Left ventricle myocardium inferior (tissue), 1 donor: ENCODE data around the gene TMEM245. TPM values are rescaled to one million over a fixed set of nuclear protein-coding genes. Genes with fewer than 3 reads are reported as not detected.

Source experiments
- DNase-seq: peaks from one replicate; pipeline ENCODE4 v3.0.0-alpha.2; 2020
- H3K27ac ChIP-seq: fragments of 200-600 bp; replicated peaks from 2 replicates; pipeline ENCODE4 v1.8.0; 2021
- H3K27me3 ChIP-seq: fragments of 200-600 bp; 2 replicates; pipeline ENCODE4 v1.8.0; 2021; ENCODE audit warnings: low read depth
- H3K36me3 ChIP-seq: fragments of 200-600 bp; 2 replicates; pipeline ENCODE4 v1.8.0; 2021
- H3K4me1 ChIP-seq: fragments of 200-600 bp; 2 replicates; pipeline ENCODE4 v1.8.0; 2021
- H3K4me3 ChIP-seq: fragments of 200-600 bp; 2 replicates; pipeline ENCODE4 v1.8.0; 2021; ENCODE audit warnings: mild to moderate bottlenecking, moderate library complexity
- H3K9me3 ChIP-seq: fragments of 200-600 bp; replicated peaks from 2 replicates; pipeline ENCODE4 v1.8.0; 2021
- intact Hi-C: fragments of 100-400 bp; cut with micrococcal nuclease; formaldehyde crosslinking; loops from one replicate; pipeline ENCODE4 v1.11.0; 2022
- total RNA-seq: library from RNA; stranded (reverse); fragmentation: NEBNext Ultra II Directional; extraction: Animal tissue kit (Norgen Biotek cat#: 25700); gene quantifications from one replicate; pipeline ENCODE4 v1.2.1, GENCODE V29; 2021
- TF ChIP-seq, protein P1 (sequence below): fragments of 200-600 bp; IDR thresholded peaks from 2 replicates; pipeline ENCODE4 v1.8.0; 2021; ENCODE audit warnings: antibody characterized with exemption, mild to moderate bottlenecking, borderline replicate concordance
- donor health status: DM: no; HTN: yes; CAD: no; lungs with severe emphysema.

The TMEM245 gene
- total RNA-seq, 1 donor from 2014 or later, result 97.4 TPM

DNA sequence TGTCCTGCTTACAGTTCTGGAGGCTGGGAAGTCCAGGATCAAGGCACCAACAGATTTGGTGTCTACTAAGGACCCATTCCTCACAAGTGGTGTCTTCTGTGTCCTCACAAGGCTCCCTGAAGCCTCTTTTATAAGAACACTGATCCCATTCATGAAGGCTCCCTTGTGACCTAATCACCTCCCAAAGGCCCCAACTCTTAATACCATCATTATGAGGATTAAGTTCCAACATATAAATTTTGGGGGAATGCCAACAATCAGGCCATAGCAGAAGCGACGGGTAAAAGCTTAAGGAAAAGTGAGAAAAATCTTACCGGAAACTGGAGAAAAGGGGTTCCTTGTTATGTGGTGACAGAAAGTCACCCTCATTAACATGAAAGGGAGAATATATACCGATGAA lies 117.6 kb downstream of the TMEM245 start:
- H3K27ac ChIP-seq, result no peak overlapping the region
- no peak overlapping the region for H3K4me3 ChIP-seq
- intact Hi-C loops, result no loop called here
- peaks cover 47% of the 10 kb centered on the region for H3K4me1 ChIP-seq
- TF ChIP-seq, protein P1, sequence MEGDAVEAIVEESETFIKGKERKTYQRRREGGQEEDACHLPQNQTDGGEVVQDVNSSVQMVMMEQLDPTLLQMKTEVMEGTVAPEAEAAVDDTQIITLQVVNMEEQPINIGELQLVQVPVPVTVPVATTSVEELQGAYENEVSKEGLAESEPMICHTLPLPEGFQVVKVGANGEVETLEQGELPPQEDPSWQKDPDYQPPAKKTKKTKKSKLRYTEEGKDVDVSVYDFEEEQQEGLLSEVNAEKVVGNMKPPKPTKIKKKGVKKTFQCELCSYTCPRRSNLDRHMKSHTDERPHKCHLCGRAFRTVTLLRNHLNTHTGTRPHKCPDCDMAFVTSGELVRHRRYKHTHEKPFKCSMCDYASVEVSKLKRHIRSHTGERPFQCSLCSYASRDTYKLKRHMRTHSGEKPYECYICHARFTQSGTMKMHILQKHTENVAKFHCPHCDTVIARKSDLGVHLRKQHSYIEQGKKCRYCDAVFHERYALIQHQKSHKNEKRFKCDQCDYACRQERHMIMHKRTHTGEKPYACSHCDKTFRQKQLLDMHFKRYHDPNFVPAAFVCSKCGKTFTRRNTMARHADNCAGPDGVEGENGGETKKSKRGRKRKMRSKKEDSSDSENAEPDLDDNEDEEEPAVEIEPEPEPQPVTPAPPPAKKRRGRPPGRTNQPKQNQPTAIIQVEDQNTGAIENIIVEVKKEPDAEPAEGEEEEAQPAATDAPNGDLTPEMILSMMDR, result no peak
- DNase-seq, result no peak
- H3K27me3 ChIP-seq, result no peaks in the 10 kb centered on the region
- peaks cover 12% of the 10 kb centered on the region for H3K36me3 ChIP-seq
- peaks cover 13% of the 10 kb centered on the region for H3K9me3 ChIP-seq

DNA sequence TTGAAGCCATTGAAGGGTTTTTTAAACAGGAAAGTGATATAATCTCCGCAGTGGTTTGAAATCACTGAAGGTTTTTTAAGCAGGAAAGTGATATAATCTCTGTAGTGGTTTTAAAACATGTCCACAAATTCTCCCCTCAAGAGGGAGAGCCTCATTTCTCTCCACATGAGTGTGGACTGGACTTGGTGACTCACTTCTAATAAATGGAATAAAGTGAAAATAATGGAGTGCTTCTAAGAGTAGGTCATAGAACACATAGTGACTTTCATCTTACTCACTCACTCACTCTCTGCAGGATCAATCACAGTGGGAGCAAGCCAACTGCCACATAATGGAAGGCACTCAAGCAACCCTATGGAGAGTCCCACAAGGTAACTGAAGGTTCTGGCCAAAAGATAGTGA lies 118.5 kb downstream of the TMEM245 start:
- peaks cover 47% of the 10 kb centered on the region for H3K4me1 ChIP-seq
- TF ChIP-seq, protein P1, result no peak
- peaks cover 12% of the 10 kb centered on the region for H3K36me3 ChIP-seq
- no peak overlapping the region for H3K4me3 ChIP-seq
- no peak for DNase-seq
- no peak overlapping the region for H3K27ac ChIP-seq
- intact Hi-C loops, result no loop called here
- H3K9me3 ChIP-seq, result peaks cover 13% of the 10 kb centered on the region
- no peaks in the 10 kb centered on the region for H3K27me3 ChIP-seq

DNA sequence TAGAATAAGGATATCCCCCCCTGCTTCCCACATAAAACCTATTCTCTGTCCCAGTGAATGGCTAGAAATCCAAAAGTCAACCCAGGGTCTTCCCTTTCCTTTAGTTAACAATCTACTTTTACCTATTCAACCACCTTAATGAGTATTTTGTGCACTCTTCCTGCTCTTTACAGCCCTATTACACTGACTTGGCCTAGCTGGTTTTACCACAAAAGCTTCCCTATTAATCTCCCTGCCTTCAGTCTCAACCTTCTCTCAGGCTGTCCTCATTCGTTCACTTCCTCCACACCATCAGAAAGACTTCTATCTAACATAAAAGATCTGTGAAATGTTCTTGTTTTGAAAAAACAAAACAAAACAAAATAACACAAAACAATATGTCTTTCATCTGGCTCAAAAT lies 122.6 kb downstream of the TMEM245 start:
- H3K27ac ChIP-seq, result peak overlapping the region; percentile 82

GRCh38 chr9:108996643-108997042 lies 123.1 kb downstream of the TMEM245 start:
- peaks cover 74% of the 10 kb centered on the region for H3K4me1 ChIP-seq
- intact Hi-C loops, result no loop called here

More for the DNA sequence above, 122.6 kb downstream of the TMEM245 start:
- Histone ChIP-seq H3K4me3 (no peak overlapping the region), H3K4me1 (peaks cover 69% of the 10 kb centered on the region), H3K27me3 (no peaks in the 10 kb centered on the region), H3K9me3 (no peaks in the 10 kb centered on the region), H3K36me3 (peaks cover 4% of the 10 kb centered on the region)
- TF ChIP-seq, protein P1, result no peak
- no peak for DNase-seq
- intact Hi-C loops, result no loop called here

GRCh38 chr9:108994695-108995094 lies 125.1 kb downstream of the TMEM245 start:
- peak; percentile 59 for DNase-seq
- no peaks in the 10 kb centered on the region for H3K27me3 ChIP-seq
- no peak overlapping the region for H3K4me3 ChIP-seq
- H3K36me3 ChIP-seq, result peaks cover 8% of the 10 kb centered on the region
- H3K9me3 ChIP-seq, result no peaks in the 10 kb centered on the region
- peaks cover 80% of the 10 kb centered on the region for H3K4me1 ChIP-seq
- intact Hi-C loops, result no loop called here
- H3K27ac ChIP-seq, result peak overlapping the region; percentile 82
- TF ChIP-seq, protein P1, result no peak

More at GRCh38 chr9:108996643-108997042, 123.1 kb downstream of the TMEM245 start:
- TF ChIP-seq, protein P1, result no peak
- Histone ChIP-seq H3K36me3 (peaks cover 4% of the 10 kb centered on the region), H3K4me3 (no peak overlapping the region), H3K27me3 (no peaks in the 10 kb centered on the region), H3K9me3 (no peaks in the 10 kb centered on the region), H3K27ac (peak overlapping the region; percentile 82)
- no peak for DNase-seq
